ENCODE data around the gene SLIT1.
A peak's percentile ranks its signal among the peaks of the same experiment; 100 is the strongest.

SLIT1 gene

GRCh38 chr10:97117372-97117771 is 68.4 kb downstream of the SLIT1 start:
- DNase-seq (ENCODE audit: low read depth in 2 of 3, low spot score in 2 of 3), result no peak

GRCh38 chr10:97116462-97117162 is 69.1 kb downstream of the SLIT1 start:
- no peak for DNase-seq (ENCODE audit: low read depth in 2 of 3, low spot score in 2 of 3)

GRCh38 chr10:97115846-97116245 is 69.9 kb downstream of the SLIT1 start:
- no peak for DNase-seq (ENCODE audit: low read depth in 2 of 3, low spot score in 2 of 3)

GRCh38 chr10:97111615-97112014 is 74.1 kb downstream of the SLIT1 start:
- no peak for DNase-seq (ENCODE audit: low read depth in 2 of 3, low spot score in 2 of 3)

GRCh38 chr10:97109547-97109946 is 76.2 kb downstream of the SLIT1 start:
- no peak for DNase-seq (ENCODE audit: low read depth in 2 of 3, low spot score in 2 of 3)

GRCh38 chr10:97107551-97107950 is 78.2 kb downstream of the SLIT1 start:
- DNase-seq (ENCODE audit: low read depth in 2 of 3, low spot score in 2 of 3), result no peak

GRCh38 chr10:97106207-97106606 is 79.6 kb downstream of the SLIT1 start:
- DNase-seq (ENCODE audit: low read depth in 2 of 3, low spot score in 2 of 3), result no peak

GRCh38 chr10:97105303-97105702 is 80.5 kb downstream of the SLIT1 start:
- no peak for DNase-seq (ENCODE audit: low read depth in 2 of 3, low spot score in 2 of 3)

- no peak for DNase-seq (ENCODE audit: low read depth in 2 of 3, low spot score in 2 of 3)
Measured at GRCh38 chr10:97103316-97104080, 82.3 kb downstream of the SLIT1 start.

- DNase-seq (ENCODE audit: low read depth in 2 of 3, low spot score in 2 of 3), result no peak
Measured at GRCh38 chr10:97102441-97102840, 83.3 kb downstream of the SLIT1 start.

GRCh38 chr10:97101166-97101940 is 84.4 kb downstream of the SLIT1 start:
- no peak for DNase-seq (ENCODE audit: low read depth in 2 of 3, low spot score in 2 of 3)

GRCh38 chr10:97100657-97101056 is 85.1 kb downstream of the SLIT1 start:
- DNase-seq (ENCODE audit: low read depth in 2 of 3, low spot score in 2 of 3), result no peak

GRCh38 chr10:97099868-97100267 is 85.9 kb downstream of the SLIT1 start:
- DNase-seq (ENCODE audit: low read depth in 2 of 3, low spot score in 2 of 3), result no peak

- no peak for DNase-seq (ENCODE audit: low read depth in 2 of 3, low spot score in 2 of 3)
Measured at GRCh38 chr10:97099089-97099488, 86.7 kb downstream of the SLIT1 start.

- no peak for DNase-seq (ENCODE audit: low read depth in 2 of 3, low spot score in 2 of 3)
Measured at GRCh38 chr10:97097084-97097433, 88.7 kb downstream of the SLIT1 start.

GRCh38 chr10:97096261-97097083 is 89.3 kb downstream of the SLIT1 start:
- peak in 1 of 3 experiments; percentile 5 for DNase-seq (ENCODE audit: low read depth in 2 of 3, low spot score in 2 of 3)

GRCh38 chr10:97095701-97096260 is 90.0 kb downstream of the SLIT1 start:
- DNase-seq (ENCODE audit: low read depth in 2 of 3, low spot score in 2 of 3), result no peak

- DNase-seq (ENCODE audit: low read depth in 2 of 3, low spot score in 2 of 3), result no peak
Measured at GRCh38 chr10:97090644-97091043, 95.1 kb downstream of the SLIT1 start.

GRCh38 chr10:97090035-97090434 is 95.7 kb downstream of the SLIT1 start:
- no peak for DNase-seq (ENCODE audit: low read depth in 2 of 3, low spot score in 2 of 3)

GRCh38 chr10:97089209-97089870 is 96.4 kb downstream of the SLIT1 start:
- no peak for DNase-seq (ENCODE audit: low read depth in 2 of 3, low spot score in 2 of 3)
